Measurements from ENCODE around the gene KCNS1.

DNA sequence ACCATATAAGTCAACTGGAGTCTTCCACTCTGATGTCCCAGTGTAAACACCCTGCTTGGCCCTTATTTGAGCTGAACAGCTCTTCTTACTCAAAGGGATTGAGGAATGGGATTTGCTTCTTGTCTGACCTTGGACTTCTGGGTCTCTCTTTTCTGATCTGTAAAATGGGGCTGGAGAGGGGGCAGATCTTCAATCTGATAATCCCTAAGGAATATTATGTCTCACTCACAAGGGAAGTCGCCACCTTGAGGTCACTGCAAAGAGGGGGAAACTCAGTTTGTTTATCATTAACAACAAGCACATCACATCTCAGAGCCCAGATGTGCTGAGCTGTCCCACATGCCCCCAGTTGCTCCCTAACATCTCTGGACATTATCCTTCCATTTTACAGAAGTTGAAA lies 15.1 kb downstream of the KCNS1 start:
- TF ChIP-seq EZH2 (IDR thresholded peaks at IDR 0.05; ENCODE audit: low read length, unreplicated experiment), result no peak
- TF ChIP-seq, protein P1, sequence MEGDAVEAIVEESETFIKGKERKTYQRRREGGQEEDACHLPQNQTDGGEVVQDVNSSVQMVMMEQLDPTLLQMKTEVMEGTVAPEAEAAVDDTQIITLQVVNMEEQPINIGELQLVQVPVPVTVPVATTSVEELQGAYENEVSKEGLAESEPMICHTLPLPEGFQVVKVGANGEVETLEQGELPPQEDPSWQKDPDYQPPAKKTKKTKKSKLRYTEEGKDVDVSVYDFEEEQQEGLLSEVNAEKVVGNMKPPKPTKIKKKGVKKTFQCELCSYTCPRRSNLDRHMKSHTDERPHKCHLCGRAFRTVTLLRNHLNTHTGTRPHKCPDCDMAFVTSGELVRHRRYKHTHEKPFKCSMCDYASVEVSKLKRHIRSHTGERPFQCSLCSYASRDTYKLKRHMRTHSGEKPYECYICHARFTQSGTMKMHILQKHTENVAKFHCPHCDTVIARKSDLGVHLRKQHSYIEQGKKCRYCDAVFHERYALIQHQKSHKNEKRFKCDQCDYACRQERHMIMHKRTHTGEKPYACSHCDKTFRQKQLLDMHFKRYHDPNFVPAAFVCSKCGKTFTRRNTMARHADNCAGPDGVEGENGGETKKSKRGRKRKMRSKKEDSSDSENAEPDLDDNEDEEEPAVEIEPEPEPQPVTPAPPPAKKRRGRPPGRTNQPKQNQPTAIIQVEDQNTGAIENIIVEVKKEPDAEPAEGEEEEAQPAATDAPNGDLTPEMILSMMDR (conservative IDR thresholded peaks at IDR 0.05; ENCODE audit: low read depth, low read length), result no peak
